ENCODE results near the gene CIBAR2. TPM values are rescaled to one million over a fixed set of nuclear protein-coding genes. Genes with fewer than 3 reads are reported as not detected.
A peak's percentile ranks its signal among the peaks of the same experiment; 100 is the strongest.
"Not testable (repeated sequence)": the region's sequence is repeated elsewhere in the genome, so short reads cannot be mapped to it uniquely, and the experiment has no call there.

Gene CIBAR2
- total and polyA plus RNA-seq, 3 experiments from 2014 or later = not detected

- H3K27me3 ChIP-seq (ENCODE audit: insufficient read depth, low read length, poor library complexity, severe bottlenecking); H3K4me3 Mint-ChIP-seq; H3K36me3 ChIP-seq (ENCODE audit: insufficient read depth, low read length); H3K9me3 ChIP-seq (ENCODE audit: low read length); H3K27ac Mint-ChIP-seq; POLR2A ChIA-PET; H3K4me1 Mint-ChIP-seq; H3K36me3 Mint-ChIP-seq; H3K9me3 Mint-ChIP-seq; H3K4me1 ChIP-seq (ENCODE audit: insufficient read depth, low read length); H3K27me3 Mint-ChIP-seq; H3K4me3 ChIP-seq (ENCODE audit: low read length); H3K27ac ChIP-seq (ENCODE audit: low read depth, low read length); DNase-seq: not testable (repeated sequence)
- CTCF ChIA-PET = interaction anchor here (2.0 kb wide), 1 partner anchor 9 kb away, joined by 4 read pairs; no protein-coding TSS in a partner anchor
Measured at GRCh38 chr16:85123441-85123840, 11.2 kb upstream of the CIBAR2 start.

DNA sequence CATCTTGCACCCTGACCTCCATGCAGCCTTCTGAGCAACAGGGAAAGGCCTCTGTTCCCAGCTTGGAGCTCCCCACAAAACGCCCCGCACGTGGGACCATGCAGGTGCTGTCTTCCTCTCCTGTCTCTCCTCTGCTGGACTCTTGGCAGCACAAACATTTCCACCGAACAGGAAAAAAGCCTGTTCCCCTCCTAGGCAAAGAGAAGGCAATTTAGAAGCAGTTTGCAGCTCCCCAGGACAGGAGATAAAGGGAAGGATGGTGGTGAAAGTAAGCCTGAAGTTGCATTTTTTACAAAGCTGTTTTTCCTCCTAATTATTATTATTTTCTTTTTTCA is 7.7 kb upstream of the CIBAR2 start:
- Mint-ChIP-seq H3K36me3 (no peaks in the 10 kb centered on the region), H3K4me3 (no peak overlapping the region), H3K27ac (peak overlapping the region in 2 of 8 donors; percentile 77 to 81), H3K9me3 (no peaks in the 10 kb centered on the region), H3K27me3 (no peaks in the 10 kb centered on the region), H3K4me1 (peaks cover 3 to 8% (median 5%) of the 10 kb centered on the region in 3 donors)
- Histone ChIP-seq H3K27ac (ENCODE audit: low read depth, low read length) (no peak overlapping the region), H3K36me3 (ENCODE audit: insufficient read depth, low read length) (no peaks in the 10 kb centered on the region), H3K4me1 (ENCODE audit: insufficient read depth, low read length) (peaks cover 5% of the 10 kb centered on the region), H3K4me3 (ENCODE audit: low read length) (no peak overlapping the region), H3K9me3 (ENCODE audit: low read length) (no peaks in the 10 kb centered on the region), H3K27me3 (ENCODE audit: insufficient read depth, low read length, poor library complexity, severe bottlenecking) (no peaks in the 10 kb centered on the region)
- ChIA-PET CTCF (no interaction called here), POLR2A (no interaction called here)
- DNase-seq = no peak

- peaks cover 0 to 2% of the 10 kb centered on the region in 2 donors for H3K27me3 Mint-ChIP-seq
- H3K27me3 ChIP-seq (ENCODE audit: insufficient read depth, low read length, poor library complexity, severe bottlenecking) = no peaks in the 10 kb centered on the region
- no peaks in the 10 kb centered on the region for H3K36me3 Mint-ChIP-seq
- no peak overlapping the region for H3K4me3 ChIP-seq (ENCODE audit: low read length)
- no peak for DNase-seq
- H3K27ac Mint-ChIP-seq = no peak overlapping the region
- H3K4me1 Mint-ChIP-seq = peaks cover 8 to 13% (median 12%) of the 10 kb centered on the region in 3 donors
- no peaks in the 10 kb centered on the region for H3K9me3 ChIP-seq (ENCODE audit: low read length)
- H3K4me1 ChIP-seq (ENCODE audit: insufficient read depth, low read length) = peaks cover 8% of the 10 kb centered on the region
- POLR2A ChIA-PET = no interaction called here
- H3K36me3 ChIP-seq (ENCODE audit: insufficient read depth, low read length) = no peaks in the 10 kb centered on the region
- CTCF ChIA-PET = no interaction called here
- H3K4me3 Mint-ChIP-seq = no peak overlapping the region
- no peaks in the 10 kb centered on the region for H3K9me3 Mint-ChIP-seq
- no peak overlapping the region for H3K27ac ChIP-seq (ENCODE audit: low read depth, low read length)
Measured at GRCh38 chr16:85117418-85117817, 5.1 kb upstream of the CIBAR2 start.

GRCh38 chr16:85114909-85115567 is 2.8 kb upstream of the CIBAR2 start:
- H3K4me3 ChIP-seq (ENCODE audit: low read length) = peak overlapping the region; percentile 17
- Mint-ChIP-seq H3K4me3 (peak overlapping the region in 6 of 7 donors; percentile 73 to 82 (median 77)), H3K9me3 (no peaks in the 10 kb centered on the region), H3K36me3 (no peaks in the 10 kb centered on the region), H3K27me3 (peaks cover 0 to 2% of the 10 kb centered on the region in 2 donors), H3K4me1 (peaks cover 8 to 13% (median 13%) of the 10 kb centered on the region in 3 donors), H3K27ac (peak overlapping the region in 6 of 8 donors; percentile 6 to 91 (median 74))
- no peak overlapping the region for H3K27ac ChIP-seq (ENCODE audit: low read depth, low read length)
- H3K36me3 ChIP-seq (ENCODE audit: insufficient read depth, low read length) = no peaks in the 10 kb centered on the region
- peak; percentile 59 to 78 (median 68) for DNase-seq
- H3K9me3 ChIP-seq (ENCODE audit: low read length) = no peaks in the 10 kb centered on the region
- POLR2A ChIA-PET = interaction anchor here (0.8 kb wide), 1 partner anchor 10 kb away, joined by 3 read pairs; no protein-coding TSS in a partner anchor
- H3K4me1 ChIP-seq (ENCODE audit: insufficient read depth, low read length) = peaks cover 8% of the 10 kb centered on the region
- CTCF ChIA-PET = interaction anchor here (0.8 to 1.7 kb wide), 11 partner anchors 8 to 99 kb away, joined by 3 to 11 read pairs (median 4); no protein-coding TSS in a partner anchor
- no peaks in the 10 kb centered on the region for H3K27me3 ChIP-seq (ENCODE audit: insufficient read depth, low read length, poor library complexity, severe bottlenecking)

DNA sequence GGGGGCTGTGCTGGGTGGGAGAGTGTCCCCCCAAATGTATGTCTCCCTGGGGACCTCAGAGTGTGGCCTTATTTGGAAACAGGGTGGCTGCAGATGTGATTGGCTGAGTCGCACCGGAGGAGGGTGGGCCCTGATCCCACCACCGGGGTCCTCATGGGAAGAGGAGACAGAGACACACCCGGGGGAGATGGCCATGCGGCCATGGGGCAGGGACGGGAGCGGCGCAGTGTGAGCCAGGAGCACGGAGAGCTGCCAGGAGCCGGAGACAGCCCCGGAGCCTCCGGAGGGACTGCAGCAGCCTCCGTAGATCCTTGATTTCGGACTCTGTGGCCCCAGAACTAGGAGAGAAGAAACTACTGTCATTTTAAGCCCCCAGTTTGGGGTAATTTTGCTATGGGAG is 1.6 kb upstream of the CIBAR2 start:
- H3K9me3 Mint-ChIP-seq = no peaks in the 10 kb centered on the region
- Histone ChIP-seq H3K36me3 (ENCODE audit: insufficient read depth, low read length) (no peaks in the 10 kb centered on the region), H3K27ac (ENCODE audit: low read depth, low read length) (no peak overlapping the region), H3K4me3 (ENCODE audit: low read length) (no peak overlapping the region), H3K4me1 (ENCODE audit: insufficient read depth, low read length) (peaks cover 8% of the 10 kb centered on the region), H3K27me3 (ENCODE audit: insufficient read depth, low read length, poor library complexity, severe bottlenecking) (no peaks in the 10 kb centered on the region), H3K9me3 (ENCODE audit: low read length) (no peaks in the 10 kb centered on the region)
- H3K27ac Mint-ChIP-seq = no peak overlapping the region
- POLR2A ChIA-PET = no interaction called here
- H3K4me3 Mint-ChIP-seq = no peak overlapping the region
- H3K27me3 Mint-ChIP-seq = peaks cover 0 to 2% of the 10 kb centered on the region in 2 donors
- peaks cover 8 to 16% (median 16%) of the 10 kb centered on the region in 3 donors for H3K4me1 Mint-ChIP-seq
- H3K36me3 Mint-ChIP-seq = no peaks in the 10 kb centered on the region
- CTCF ChIA-PET = interaction anchor here (1.5 to 1.7 kb wide), 3 partner anchors 9 to 22 kb away, joined by 6 to 11 read pairs (median 9); no protein-coding TSS in a partner anchor
- DNase-seq = no peak

DNA sequence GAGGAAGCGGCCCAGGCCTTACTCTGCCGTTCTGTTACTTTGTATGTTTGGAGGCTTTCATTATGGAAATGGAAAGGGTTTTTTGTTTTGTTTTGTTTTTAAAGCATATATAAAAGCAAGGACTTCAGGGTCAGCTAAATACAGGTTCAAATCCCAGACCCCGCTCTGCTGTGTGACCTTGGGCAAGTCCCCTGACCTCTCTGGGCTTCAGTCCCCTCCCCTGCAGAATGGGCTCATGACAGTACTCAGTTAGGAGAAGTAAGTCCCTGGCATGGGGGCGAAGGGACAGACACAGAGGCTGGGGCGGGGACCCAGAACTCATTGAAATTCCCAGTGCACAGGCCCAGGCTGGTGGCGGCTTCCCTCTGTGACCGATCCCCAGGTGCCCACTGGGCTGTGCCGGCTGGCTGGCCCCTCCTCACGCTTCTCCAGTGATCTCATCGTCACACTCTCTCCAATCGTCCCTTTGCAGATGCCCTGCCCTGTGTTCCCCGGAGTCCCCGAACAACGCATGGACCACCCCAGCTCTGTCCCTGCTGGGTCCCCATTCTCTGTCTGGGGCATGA is 979 bp upstream of the CIBAR2 start:
- Histone ChIP-seq H3K36me3 (ENCODE audit: insufficient read depth, low read length) (no peaks in the 10 kb centered on the region), H3K27ac (ENCODE audit: low read depth, low read length) (no peak overlapping the region), H3K9me3 (ENCODE audit: low read length) (no peaks in the 10 kb centered on the region), H3K4me1 (ENCODE audit: insufficient read depth, low read length) (peaks cover 8% of the 10 kb centered on the region), H3K4me3 (ENCODE audit: low read length) (no peak overlapping the region), H3K27me3 (ENCODE audit: insufficient read depth, low read length, poor library complexity, severe bottlenecking) (no peaks in the 10 kb centered on the region)
- Mint-ChIP-seq H3K4me1 (peaks cover 8 to 16% (median 16%) of the 10 kb centered on the region in 3 donors), H3K27ac (peak overlapping the region in 3 of 8 donors; percentile 29 to 56 (median 48)), H3K4me3 (no peak overlapping the region), H3K36me3 (no peaks in the 10 kb centered on the region), H3K27me3 (peaks cover 0 to 2% of the 10 kb centered on the region in 2 donors), H3K9me3 (no peaks in the 10 kb centered on the region)
- no peak for DNase-seq
- ChIA-PET CTCF (no interaction called here), POLR2A (no interaction called here)

DNA sequence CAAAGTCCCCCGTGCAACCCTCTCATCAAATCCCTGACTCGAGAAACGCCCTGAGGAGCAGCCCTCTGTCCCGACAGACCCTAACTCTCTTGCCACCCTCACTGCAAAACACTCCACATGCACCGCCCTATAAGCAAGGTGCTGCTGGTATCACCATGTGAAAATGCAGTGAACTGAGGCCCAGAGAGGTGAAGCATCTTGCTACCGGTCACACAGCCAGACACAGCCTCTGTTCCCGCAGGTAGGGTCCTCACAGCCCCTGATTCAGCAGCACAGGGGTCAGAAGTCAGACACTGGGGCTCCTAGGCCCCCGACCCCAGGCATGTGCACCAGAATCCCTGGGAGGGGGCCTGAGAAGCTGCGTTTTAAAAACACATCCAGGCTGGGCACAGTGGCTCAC is 1.1 kb downstream of the CIBAR2 start:
- no peak overlapping the region for H3K4me3 ChIP-seq (ENCODE audit: low read length)
- peaks cover 8% of the 10 kb centered on the region for H3K4me1 ChIP-seq (ENCODE audit: insufficient read depth, low read length)
- POLR2A ChIA-PET = no interaction called here
- CTCF ChIA-PET = no interaction called here
- DNase-seq = no peak
- H3K9me3 Mint-ChIP-seq = no peaks in the 10 kb centered on the region
- no peak overlapping the region for H3K4me3 Mint-ChIP-seq
- peaks cover 0 to 2% of the 10 kb centered on the region in 2 donors for H3K27me3 Mint-ChIP-seq
- no peak overlapping the region for H3K27ac ChIP-seq (ENCODE audit: low read depth, low read length)
- H3K27ac Mint-ChIP-seq = peak overlapping the region in 4 of 8 donors; percentile 56 to 86 (median 72)
- H3K36me3 ChIP-seq (ENCODE audit: insufficient read depth, low read length) = no peaks in the 10 kb centered on the region
- H3K4me1 Mint-ChIP-seq = peaks cover 8 to 17% (median 16%) of the 10 kb centered on the region in 3 donors
- H3K36me3 Mint-ChIP-seq = no peaks in the 10 kb centered on the region
- H3K27me3 ChIP-seq (ENCODE audit: insufficient read depth, low read length, poor library complexity, severe bottlenecking) = no peaks in the 10 kb centered on the region
- no peaks in the 10 kb centered on the region for H3K9me3 ChIP-seq (ENCODE audit: low read length)

GRCh38 chr16:85110105-85110504 is 2.2 kb downstream of the CIBAR2 start:
- no peak overlapping the region for H3K27ac ChIP-seq (ENCODE audit: low read depth, low read length)
- no peaks in the 10 kb centered on the region for H3K36me3 Mint-ChIP-seq
- no peak for DNase-seq
- H3K4me3 ChIP-seq (ENCODE audit: low read length) = no peak overlapping the region
- no peaks in the 10 kb centered on the region for H3K36me3 ChIP-seq (ENCODE audit: insufficient read depth, low read length)
- H3K4me3 Mint-ChIP-seq = no peak overlapping the region
- ChIA-PET POLR2A (no interaction called here), CTCF (no interaction called here)
- H3K27ac Mint-ChIP-seq = peak overlapping the region in 1 of 8 donors; percentile 81
- H3K4me1 ChIP-seq (ENCODE audit: insufficient read depth, low read length) = peaks cover 13% of the 10 kb centered on the region
- H3K4me1 Mint-ChIP-seq = peaks cover 17 to 24% (median 23%) of the 10 kb centered on the region in 3 donors
- H3K9me3 ChIP-seq (ENCODE audit: low read length) = no peaks in the 10 kb centered on the region
- peaks cover 0 to 2% of the 10 kb centered on the region in 2 donors for H3K27me3 Mint-ChIP-seq
- no peaks in the 10 kb centered on the region for H3K9me3 Mint-ChIP-seq
- H3K27me3 ChIP-seq (ENCODE audit: insufficient read depth, low read length, poor library complexity, severe bottlenecking) = no peaks in the 10 kb centered on the region

Measured in CD8-positive, alpha-beta memory T cell (primary cell).